ENCODE data around the gene HS3ST2.
"Not testable (repeated sequence)": the region's sequence is repeated elsewhere in the genome, so short reads cannot be mapped to it uniquely, and the experiment has no call there.

HS3ST2 gene

GRCh38 chr16:22814711-22815105 lies 746 bp downstream of the HS3ST2 start:
- no peak for DNase-seq

GRCh38 chr16:22815863-22816262 lies 1.9 kb downstream of the HS3ST2 start:
- DNase-seq, result no peak

GRCh38 chr16:22816475-22816874 lies 2.5 kb downstream of the HS3ST2 start:
- DNase-seq, result no peak

GRCh38 chr16:22818736-22819135 lies 4.8 kb downstream of the HS3ST2 start:
- not testable (repeated sequence) for DNase-seq

- no peak for DNase-seq
Observed at GRCh38 chr16:22838681-22839080, 24.7 kb downstream of the HS3ST2 start.

GRCh38 chr16:22842031-22842430 lies 28.1 kb downstream of the HS3ST2 start:
- not testable (repeated sequence) for DNase-seq

- no peak for DNase-seq
Observed at GRCh38 chr16:22843122-22843521, 29.2 kb downstream of the HS3ST2 start.

- no peak for DNase-seq
Observed at GRCh38 chr16:22843856-22844255, 29.9 kb downstream of the HS3ST2 start.

- DNase-seq, result no peak
Observed at GRCh38 chr16:22844416-22844815, 30.5 kb downstream of the HS3ST2 start.

GRCh38 chr16:22847100-22847499 lies 33.1 kb downstream of the HS3ST2 start:
- no peak for DNase-seq

- no peak for DNase-seq
Observed at GRCh38 chr16:22847690-22848089, 33.7 kb downstream of the HS3ST2 start.

- no peak for DNase-seq
Observed at GRCh38 chr16:22848451-22848850, 34.5 kb downstream of the HS3ST2 start.

- DNase-seq, result no peak
Observed at GRCh38 chr16:22849517-22849916, 35.6 kb downstream of the HS3ST2 start.

GRCh38 chr16:22855231-22855630 lies 41.3 kb downstream of the HS3ST2 start:
- DNase-seq, result no peak

GRCh38 chr16:22857296-22858025 lies 43.5 kb downstream of the HS3ST2 start:
- DNase-seq, result no peak

GRCh38 chr16:22859925-22860324 lies 46.0 kb downstream of the HS3ST2 start:
- no peak for DNase-seq

GRCh38 chr16:22861580-22861979 lies 47.6 kb downstream of the HS3ST2 start:
- no peak for DNase-seq

- DNase-seq, result no peak
Observed at GRCh38 chr16:22862046-22862445, 48.1 kb downstream of the HS3ST2 start.

- no peak for DNase-seq
Observed at GRCh38 chr16:22864375-22864774, 50.4 kb downstream of the HS3ST2 start.

GRCh38 chr16:22868593-22869224 lies 54.7 kb downstream of the HS3ST2 start:
- DNase-seq, result no peak

- no peak for DNase-seq
Observed at GRCh38 chr16:22871861-22872260, 57.9 kb downstream of the HS3ST2 start.

- DNase-seq, result no peak
Observed at GRCh38 chr16:22874394-22874793, 60.4 kb downstream of the HS3ST2 start.

- no peak for DNase-seq
Observed at GRCh38 chr16:22878955-22879354, 65.0 kb downstream of the HS3ST2 start.

GRCh38 chr16:22879466-22879865 lies 65.5 kb downstream of the HS3ST2 start:
- no peak for DNase-seq

GRCh38 chr16:22882981-22883380 lies 69.0 kb downstream of the HS3ST2 start:
- DNase-seq, result no peak

Data from activated CD8-positive, alpha-beta memory T cell treated with anti-CD3 and anti-CD28 coated beads for 24 hours (primary cell).